HG02852 (cell line): ENCODE results near the gene ZNF765.
"Not testable (repeated sequence)": the region's sequence is repeated elsewhere in the genome, so short reads cannot be mapped to it uniquely, and the experiment has no call there.

Experiments used
- ATAC-seq: cut with Tn5 transposase; IDR thresholded peaks from one replicate; pipeline ENCODE4 v1.9.1; 2021; ENCODE audit warnings: mild to moderate bottlenecking, moderate library complexity; ENCODE audit not compliant: unreplicated experiment

Gene ZNF765

GRCh38 chr19:53475470-53475869 is 80.5 kb downstream of the ZNF765 start:
- not testable (repeated sequence) for ATAC-seq
